H9 (cell line): ENCODE results near the gene COL17A1. TPM values are rescaled to one million over a fixed set of nuclear protein-coding genes. Genes with fewer than 3 reads are reported as not detected.
A peak's percentile ranks its signal among the peaks of the same experiment; 100 is the strongest.

Source experiments
- DNase-seq: peaks from one replicate; pipeline ENCODE4 v3.0.0-alpha.2; 2017
- H2AFZ ChIP-seq: one replicate; pipeline ENCODE4 v1.6.1; 2013; ENCODE audit warnings: mild to moderate bottlenecking, low read length, control low read depth, moderate library complexity
- H2AK5ac ChIP-seq: 2 replicates; pipeline ENCODE4 v1.6.1; 2013; ENCODE audit warnings: low read length, control low read depth, mixed read lengths; ENCODE audit not compliant: insufficient read length
- H2BK120ac ChIP-seq: one replicate; pipeline ENCODE4 v1.6.1; 2013; ENCODE audit warnings: low read depth, mild to moderate bottlenecking, low read length, control low read depth, inconsistent platforms; ENCODE audit not compliant: poor library complexity, severe bottlenecking
- H2BK12ac ChIP-seq: 2 replicates; pipeline ENCODE4 v1.6.1; 2013; ENCODE audit warnings: low read length, control low read depth, mixed read lengths, low read depth; ENCODE audit not compliant: insufficient read length
- H2BK15ac ChIP-seq: 2 replicates; pipeline ENCODE4 v1.6.1; 2013; ENCODE audit warnings: low read depth, low read length, control low read depth
- H2BK20ac ChIP-seq: one replicate; pipeline ENCODE4 v1.6.1; 2013; ENCODE audit warnings: low read depth, mild to moderate bottlenecking, low read length, control low read depth, inconsistent platforms; ENCODE audit not compliant: poor library complexity, severe bottlenecking
- H2BK5ac ChIP-seq: 2 replicates; pipeline ENCODE4 v1.6.1; 2013; ENCODE audit warnings: low read length, control low read depth, mixed read lengths; ENCODE audit not compliant: insufficient read length
- H3K14ac ChIP-seq: 2 replicates; pipeline ENCODE4 v1.6.1; 2013; ENCODE audit warnings: low read length, control low read depth; ENCODE audit not compliant: insufficient read depth
- H3K18ac ChIP-seq: 2 replicates; pipeline ENCODE4 v1.6.1; 2013; ENCODE audit warnings: low read depth, mild to moderate bottlenecking, mixed read lengths, low read length, control low read depth; ENCODE audit not compliant: insufficient read length
- H3K23ac ChIP-seq: 2 replicates; pipeline ENCODE4 v1.6.1; 2013; ENCODE audit warnings: low read length, control low read depth, mixed read lengths, low read depth; ENCODE audit not compliant: insufficient read length
- H3K23me2 ChIP-seq: 2 replicates; pipeline ENCODE4 v1.6.1; 2013; ENCODE audit warnings: low read depth, mild to moderate bottlenecking, mixed read lengths, low read length, control low read depth; ENCODE audit not compliant: insufficient read length, poor library complexity, severe bottlenecking
- H3K27ac ChIP-seq: 2 replicates; pipeline ENCODE4 v1.5.1; 2013; ENCODE audit warnings: low read length, control low read depth, mixed read lengths, low read depth; ENCODE audit not compliant: insufficient read length
- H3K27me3 ChIP-seq: 2 replicates; pipeline ENCODE4 v1.6.1; 2013; ENCODE audit warnings: low read length, control low read depth, inconsistent platforms; ENCODE audit not compliant: insufficient read depth
- H3K4ac ChIP-seq: 2 replicates; pipeline ENCODE4 v1.6.1; 2013; ENCODE audit warnings: low read depth, mild to moderate bottlenecking, control low read depth, inconsistent platforms, low read length, moderate library complexity
- H3K4me1 ChIP-seq: 2 replicates; pipeline ENCODE4 v1.6.1; 2013; ENCODE audit warnings: low read length, control low read depth, inconsistent platforms; ENCODE audit not compliant: insufficient read depth
- H3K4me2 ChIP-seq: 2 replicates; pipeline ENCODE4 v1.6.1; 2013; ENCODE audit warnings: low read length, control low read depth, mixed read lengths; ENCODE audit not compliant: insufficient read length, insufficient read depth
- H3K56ac ChIP-seq: 2 replicates; pipeline ENCODE4 v1.6.1; 2013; ENCODE audit warnings: low read depth, mild to moderate bottlenecking, mixed read lengths, low read length, control low read depth; ENCODE audit not compliant: insufficient read length
- H3K79me1 ChIP-seq: 2 replicates; pipeline ENCODE4 v1.6.1; 2013; ENCODE audit warnings: low read depth, mild to moderate bottlenecking, moderate library complexity, low read length, control low read depth, inconsistent platforms; ENCODE audit not compliant: insufficient read depth, poor library complexity, severe bottlenecking
- H3K79me2 ChIP-seq: 2 replicates; pipeline ENCODE4 v1.6.1; 2013; ENCODE audit warnings: low read length, control low read depth, inconsistent platforms; ENCODE audit not compliant: insufficient read depth
- H3K9ac ChIP-seq: 2 replicates; pipeline ENCODE4 v1.6.1; 2013; ENCODE audit warnings: low read length, control low read depth, mixed read lengths; ENCODE audit not compliant: insufficient read length; ENCODE audit errors: extremely low read depth
- H3K9me3 ChIP-seq: one replicate; pipeline ENCODE4 v1.6.1; 2013; ENCODE audit warnings: low read depth, low read length, inconsistent platforms; ENCODE audit not compliant: control insufficient read depth
- H3T11ph ChIP-seq: one replicate; pipeline ENCODE4 v1.6.1; 2013; ENCODE audit warnings: mild to moderate bottlenecking, low read length, control low read depth, inconsistent platforms
- H4K20me1 ChIP-seq: one replicate; pipeline ENCODE4 v1.6.1; 2013; ENCODE audit not compliant: control insufficient read depth, insufficient read length, insufficient read depth
- H4K5ac ChIP-seq: 2 replicates; pipeline ENCODE4 v1.6.1; 2013; ENCODE audit warnings: low read depth, mild to moderate bottlenecking, mixed read lengths, low read length, control low read depth; ENCODE audit not compliant: insufficient read length
- H4K8ac ChIP-seq: replicated peaks from 2 replicates; pipeline ENCODE4 v1.6.1; 2013; ENCODE audit warnings: low read length, control low read depth, mixed read lengths, low read depth; ENCODE audit not compliant: insufficient read length
- H4K91ac ChIP-seq: 2 replicates; pipeline ENCODE4 v1.6.1; 2013; ENCODE audit warnings: low read depth, mild to moderate bottlenecking, moderate library complexity, mixed read lengths, low read length, control low read depth; ENCODE audit not compliant: insufficient read length
- H3K27ac Mint-ChIP-seq, 3 experiments: 2 replicates in 2 of 3; 3 replicates in 1 of 3; pipeline ENCODE4 v1.8.0; 2020 to 2021; ENCODE audit warnings: mixed read lengths in 3 of 3, mild to moderate bottlenecking in 1 of 3, moderate library complexity in 1 of 3
- H3K27me3 Mint-ChIP-seq: 2 replicates; pipeline ENCODE4 v1.8.0; 2021; ENCODE audit warnings: low read depth, mild to moderate bottlenecking, moderate library complexity, mixed read lengths
- H3K36me3 Mint-ChIP-seq, 3 experiments: 2 replicates in 2 of 3; 3 replicates in 1 of 3; pipeline ENCODE4 v1.8.0; 2020 to 2021; ENCODE audit warnings: low read depth in 3 of 3, mixed read lengths in 3 of 3; ENCODE audit not compliant: insufficient read depth in 1 of 3
- H3K4me1 Mint-ChIP-seq, 2 experiments: 2 replicates each; pipeline ENCODE4 v1.8.0; 2020; ENCODE audit warnings: mixed read lengths in 2 of 2
- H3K4me3 Mint-ChIP-seq, 2 experiments: 2 replicates in 1 of 2; 3 replicates in 1 of 2; pipeline ENCODE4 v1.8.0; 2020 to 2021; ENCODE audit warnings: mild to moderate bottlenecking in 2 of 2, mixed read lengths in 2 of 2, moderate library complexity in 1 of 2
- H3K9me3 Mint-ChIP-seq, 2 experiments: 2 replicates in 1 of 2; 3 replicates in 1 of 2; pipeline ENCODE4 v1.8.0; 2020; ENCODE audit warnings: mild to moderate bottlenecking in 2 of 2, mixed read lengths in 2 of 2, moderate library complexity in 1 of 2
- CTCF ChIP-seq: fragments of 200-600 bp; sonication (generic); conservative IDR thresholded peaks from 3 replicates; pipeline ENCODE4 v1.8.0; 2021; ENCODE audit warnings: antibody characterized with exemption, mild to moderate bottlenecking
- WGBS: extraction: QIAGEN DNeasy Blood & Tissue Kit; methylation state at CpG from one replicate; pipeline ENCODE4 v1.1.7; 2013; ENCODE audit warnings: missing lambda C conversion rate, low lambda C conversion rate, mixed read lengths; ENCODE audit not compliant: insufficient read length; ENCODE audit errors: extremely low coverage; 5-methylcytosine and 5-hydroxymethylcytosine counted together
- total RNA-seq: library from RNA; stranded (reverse); gene quantifications from 2 replicates; pipeline ENCODE4 v1.2.1, GENCODE V29; 2021

Gene COL17A1
- total RNA-seq, 1 experiment from 2014 or later = 1.9 TPM

GRCh38 chr10:104069613-104070012, 16.1 kb downstream of the COL17A1 start:
- Histone ChIP-seq H2BK5ac (no peak overlapping the region), H2BK15ac (no peak overlapping the region), H3K27me3 (no peaks in the 10 kb centered on the region), H2BK120ac (no peak overlapping the region), H3K79me1 (no peaks in the 10 kb centered on the region), H3T11ph (no peak overlapping the region), H3K14ac (no peak overlapping the region), H4K5ac (no peak overlapping the region), H3K23me2 (no peaks in the 10 kb centered on the region), H4K91ac (no peak overlapping the region), H4K20me1 (no peaks in the 10 kb centered on the region), H3K4me1 (no peaks in the 10 kb centered on the region), H3K23ac (no peak overlapping the region), H3K9me3 (no peaks in the 10 kb centered on the region), H3K9ac (no peak overlapping the region), H4K8ac (no peak overlapping the region), H3K4ac (no peak overlapping the region), H2BK20ac (no peak overlapping the region), H3K18ac (no peak overlapping the region), H2AK5ac (no peak overlapping the region), H3K79me2 (no peaks in the 10 kb centered on the region), H2AFZ (no peak overlapping the region), H2BK12ac (no peak overlapping the region), H3K27ac (no peak overlapping the region), H3K56ac (no peak overlapping the region), H3K4me2 (no peak overlapping the region)
- no peak for TF ChIP-seq CTCF
- no peaks in the 10 kb centered on the region; the same call in 1 of the 2 replicates for H3K27me3 Mint-ChIP-seq
- H3K4me1 Mint-ChIP-seq = peaks cover 57 to 60% of the 10 kb centered on the region in 2 experiments
- H3K4me3 Mint-ChIP-seq = no peak overlapping the region
- H3K27ac Mint-ChIP-seq = 0 out of 7 replicates have a peak overlapping the region, but pooled peaks of 2 of the 3 experiments have one; percentile 10 to 42
- WGBS = no CpG with 5 or more reads among the region's 6 CpGs
- H3K36me3 Mint-ChIP-seq = no peaks in the 10 kb centered on the region
- H3K9me3 Mint-ChIP-seq = no peaks in the 10 kb centered on the region
- no peak for DNase-seq
